GM23338 (cell line): Measurements from ENCODE around the gene PPAN.

Experiments used
- ETS1 ChIP-seq: IDR thresholded peaks from 2 replicates; pipeline ENCODE4 v1.6.1; 2016; ENCODE audit warnings: antibody characterized with exemption
- EZH2 ChIP-seq: fragments of 200-600 bp; sonication (generic); IDR thresholded peaks from one replicate; pipeline ENCODE4 v1.8.0; 2017; ENCODE audit warnings: antibody characterized with exemption, mild to moderate bottlenecking, low read depth; ENCODE audit not compliant: unreplicated experiment
- EZH2phosphoT487 ChIP-seq: fragments of 200-600 bp; sonication (generic); IDR thresholded peaks from one replicate; pipeline ENCODE4 v1.8.1; 2018; ENCODE audit warnings: antibody characterized with exemption; ENCODE audit not compliant: unreplicated experiment
- POLR2AphosphoS5 ChIP-seq: IDR thresholded peaks from 2 replicates; pipeline ENCODE4 v1.6.1; 2016; ENCODE audit warnings: antibody characterized with exemption, low read depth
- REST ChIP-seq: IDR thresholded peaks from one replicate; pipeline ENCODE4 v1.6.1; 2018; ENCODE audit warnings: antibody characterized with exemption; ENCODE audit not compliant: unreplicated experiment
- TF ChIP-seq, protein P1 (sequence below), 2 experiments: fragments of 200-600 bp in 1 of 2; sonication (generic) in 1 of 2; conservative IDR thresholded peaks; 2 replicates each; pipeline versions ENCODE4 v1.5.1 to v1.6.1; 2016 to 2017; ENCODE audit warnings: antibody characterized with exemption in 2 of 2, low read depth in 2 of 2, mild to moderate bottlenecking in 2 of 2, moderate library complexity in 1 of 2

DNA sequence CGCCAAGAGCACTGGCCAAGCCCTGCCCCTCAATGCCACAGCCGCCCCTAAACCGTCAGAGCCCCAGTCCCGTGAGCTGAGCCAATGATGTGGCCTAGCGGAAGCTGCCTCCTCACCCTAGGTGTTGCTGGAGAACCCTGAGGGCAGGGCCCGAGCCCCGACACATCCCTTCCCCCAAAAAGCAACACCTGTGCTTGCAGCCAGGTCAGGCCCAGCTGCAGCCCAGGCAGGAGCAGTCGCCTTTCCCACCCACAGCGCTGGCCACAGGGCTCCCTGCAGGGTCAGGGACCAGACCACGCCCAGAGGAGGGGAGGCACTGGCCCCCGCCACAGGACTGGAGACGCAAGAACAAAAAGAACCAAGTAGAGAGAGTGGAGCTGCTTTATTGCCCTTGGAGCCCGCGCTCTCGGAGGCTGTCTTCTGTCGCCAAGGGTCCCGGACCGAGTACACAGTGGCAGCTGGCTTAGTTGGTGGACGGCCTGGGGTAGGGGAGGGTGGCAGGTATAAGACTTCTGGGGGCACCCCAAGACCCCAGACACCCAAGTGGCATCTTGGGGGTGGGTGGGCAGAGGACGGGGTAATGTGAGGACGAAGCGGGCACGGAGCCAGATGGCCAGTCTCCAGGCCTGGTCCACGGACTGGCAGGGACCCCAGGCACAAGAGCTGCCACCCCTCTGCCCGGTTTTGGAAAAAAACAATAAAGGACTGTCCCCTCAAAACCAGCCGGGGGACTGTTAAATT, 8.7 kb downstream of the PPAN start:
- no peak; the same call in 1 of the 2 replicates for TF ChIP-seq POLR2AphosphoS5
- no peak for TF ChIP-seq EZH2phosphoT487
- TF ChIP-seq, protein P1, sequence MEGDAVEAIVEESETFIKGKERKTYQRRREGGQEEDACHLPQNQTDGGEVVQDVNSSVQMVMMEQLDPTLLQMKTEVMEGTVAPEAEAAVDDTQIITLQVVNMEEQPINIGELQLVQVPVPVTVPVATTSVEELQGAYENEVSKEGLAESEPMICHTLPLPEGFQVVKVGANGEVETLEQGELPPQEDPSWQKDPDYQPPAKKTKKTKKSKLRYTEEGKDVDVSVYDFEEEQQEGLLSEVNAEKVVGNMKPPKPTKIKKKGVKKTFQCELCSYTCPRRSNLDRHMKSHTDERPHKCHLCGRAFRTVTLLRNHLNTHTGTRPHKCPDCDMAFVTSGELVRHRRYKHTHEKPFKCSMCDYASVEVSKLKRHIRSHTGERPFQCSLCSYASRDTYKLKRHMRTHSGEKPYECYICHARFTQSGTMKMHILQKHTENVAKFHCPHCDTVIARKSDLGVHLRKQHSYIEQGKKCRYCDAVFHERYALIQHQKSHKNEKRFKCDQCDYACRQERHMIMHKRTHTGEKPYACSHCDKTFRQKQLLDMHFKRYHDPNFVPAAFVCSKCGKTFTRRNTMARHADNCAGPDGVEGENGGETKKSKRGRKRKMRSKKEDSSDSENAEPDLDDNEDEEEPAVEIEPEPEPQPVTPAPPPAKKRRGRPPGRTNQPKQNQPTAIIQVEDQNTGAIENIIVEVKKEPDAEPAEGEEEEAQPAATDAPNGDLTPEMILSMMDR (conservative IDR thresholded peaks at IDR 0.05; ENCODE audit: low read depth in 2 of 2): no peak
- TF ChIP-seq REST: no peak
- TF ChIP-seq EZH2: no peak
- no peak for TF ChIP-seq ETS1
